Left forelimb (tissue), 1 donor: Measurements from ENCODE around the gene EIF5.

ENCODE experiments used
- DNase-seq: peaks from one replicate; pipeline ENCODE4 v3.0.0-alpha.2; 2018; ENCODE audit warnings: low spot score

EIF5 gene

DNA sequence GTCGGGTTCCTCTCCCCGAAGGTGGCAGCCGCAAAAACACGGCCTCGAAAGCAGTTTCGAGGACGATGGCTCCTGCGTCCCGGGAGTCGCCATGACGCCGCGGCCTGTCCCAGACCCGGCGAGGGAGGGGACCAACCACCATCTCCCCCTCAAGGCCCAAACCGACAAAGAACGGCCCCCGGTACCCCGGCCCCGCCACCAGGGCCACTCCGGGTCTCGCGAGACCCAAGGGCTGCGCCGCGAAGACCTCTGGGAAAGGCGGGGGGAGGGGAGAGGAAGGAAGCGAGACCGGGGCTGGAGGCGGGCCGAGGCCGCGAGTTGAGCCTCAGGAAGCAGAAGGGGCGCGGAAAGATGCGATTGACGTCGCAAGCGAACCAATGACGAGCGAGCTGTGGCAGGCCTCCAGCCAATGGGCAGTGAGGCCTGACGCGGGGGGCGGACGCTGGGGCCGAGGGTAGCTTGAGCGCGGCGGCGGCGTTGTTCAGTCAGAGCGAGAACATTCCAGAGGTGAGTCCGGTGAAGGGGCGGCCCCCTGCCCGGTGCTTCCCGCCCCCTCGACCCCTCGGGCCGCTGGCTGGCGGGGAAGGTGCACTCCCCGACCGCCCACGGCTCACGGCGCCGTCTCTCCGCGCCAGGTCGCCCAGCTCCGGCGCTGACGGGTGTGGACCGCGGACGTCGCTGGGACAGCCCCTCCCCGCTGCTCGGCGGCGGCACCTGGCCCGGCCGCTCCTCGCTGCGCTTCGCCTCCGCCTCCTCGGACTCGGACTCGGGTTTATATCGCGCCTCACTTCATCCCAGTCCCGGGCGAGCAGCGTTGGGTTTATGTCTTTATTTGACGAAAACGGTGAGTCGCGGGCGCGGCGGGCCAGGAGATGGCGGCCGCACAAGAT is at the start of gene EIF5:
EIF5 (plus strand) TSS at position 484 of the 890 bp plus-strand sequence. CDS start 1,624 bp downstream, outside the sequence.
- peak; percentile 100 for DNase-seq

DNA sequence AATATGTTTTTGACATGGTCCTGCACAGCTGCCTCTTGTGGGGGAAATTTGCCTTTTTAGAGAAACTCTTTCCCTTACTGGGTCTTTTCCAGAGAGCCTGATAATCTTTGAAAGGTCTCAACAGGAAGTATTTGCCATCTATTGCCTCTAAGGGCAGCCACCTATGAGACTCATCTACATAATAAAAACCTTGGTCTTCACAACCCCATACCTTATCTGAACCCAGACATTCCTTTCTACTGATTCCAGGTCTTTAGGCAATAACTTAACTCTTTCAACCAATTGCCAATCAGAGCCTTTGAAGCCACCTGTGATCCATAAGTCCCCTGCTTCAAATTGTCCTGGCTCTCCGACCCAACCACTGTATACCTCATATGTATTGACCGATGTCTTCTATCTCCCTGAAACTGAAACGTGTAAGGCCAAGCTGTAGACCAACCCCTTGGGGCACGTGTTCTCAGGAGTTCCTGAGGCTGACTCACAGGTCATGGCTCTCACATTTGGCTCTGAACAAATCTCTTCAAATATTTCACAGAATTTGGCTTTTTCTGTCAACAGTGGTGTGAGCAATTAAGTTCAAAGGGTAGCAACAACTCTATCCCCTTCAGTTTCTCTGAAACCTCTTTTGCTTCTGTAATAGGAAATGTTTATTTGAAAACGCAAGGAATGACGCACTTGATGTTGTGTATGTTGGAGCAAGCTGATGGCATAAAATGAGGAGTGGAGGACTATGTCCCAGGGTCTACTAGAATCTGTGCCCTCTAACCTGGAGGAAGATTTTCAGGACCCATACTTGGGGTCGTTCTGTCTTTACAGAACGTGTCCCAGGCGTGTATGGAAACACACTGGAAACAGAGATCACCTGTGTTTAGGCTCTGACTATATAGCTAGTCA is 49.2 kb upstream of the EIF5 start:
- DNase-seq: no peak

DNA sequence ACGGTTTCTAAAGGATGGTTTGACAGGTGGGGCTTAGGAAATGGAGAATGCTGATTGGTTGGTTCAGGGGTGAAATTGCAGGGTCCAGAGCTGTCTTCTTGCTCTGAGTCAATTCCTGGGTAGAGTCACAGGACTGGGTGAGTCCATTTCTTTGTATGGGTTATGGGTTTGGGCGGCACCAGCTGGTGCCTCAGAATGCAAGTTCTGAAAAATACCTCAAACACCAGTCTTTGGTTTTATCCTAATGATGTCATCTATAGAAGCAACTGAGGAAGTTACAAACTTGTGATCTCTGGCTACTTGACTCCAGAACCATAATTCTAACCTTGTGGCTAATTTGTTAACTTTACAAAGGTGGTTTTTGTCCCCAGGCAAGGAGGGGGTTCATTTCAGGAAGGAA is 47.6 kb upstream of the EIF5 start:
- DNase-seq: no peak

DNA sequence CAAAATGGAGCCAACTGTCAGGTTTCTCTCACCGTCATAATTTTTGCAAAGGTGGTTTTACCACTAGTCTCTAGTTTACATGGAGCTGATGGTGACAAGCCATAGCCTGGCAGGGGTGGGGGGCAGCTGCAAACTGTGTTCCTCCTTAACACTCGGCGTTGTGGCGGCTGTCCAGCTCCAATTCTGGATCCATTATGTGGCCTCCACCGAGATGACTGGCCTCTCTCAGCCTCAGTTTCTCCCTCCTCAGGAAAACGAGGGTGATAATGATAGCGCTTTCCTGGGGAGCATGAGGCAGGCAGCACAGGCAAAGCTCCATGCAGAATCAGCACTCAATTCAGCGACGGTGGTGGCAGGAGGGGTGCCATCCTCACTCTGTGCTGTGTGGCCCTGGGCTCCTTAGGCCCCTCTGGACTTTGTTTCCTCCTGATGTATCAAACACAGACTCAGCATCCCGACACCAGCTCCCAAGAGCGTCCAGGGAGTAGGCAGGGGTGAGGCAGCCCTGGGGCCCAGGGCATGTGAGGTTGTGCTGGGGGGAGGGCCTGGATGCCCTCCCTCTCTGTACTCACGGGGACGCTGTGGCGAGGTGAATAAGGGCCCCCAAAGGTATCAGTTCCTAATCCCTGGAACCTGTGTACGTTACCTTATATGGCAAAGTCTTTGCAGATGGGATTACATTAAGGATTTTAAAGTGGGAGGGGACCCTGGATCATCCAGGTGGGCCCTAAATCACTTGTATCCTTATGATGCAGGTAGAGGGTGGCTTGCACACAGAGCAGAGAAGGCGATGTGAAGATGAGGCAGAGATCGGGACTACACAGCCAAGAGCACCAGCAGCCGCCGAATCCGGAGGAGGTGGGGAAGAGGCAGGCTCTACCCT is 46.8 kb upstream of the EIF5 start:
- no peak for DNase-seq

DNA sequence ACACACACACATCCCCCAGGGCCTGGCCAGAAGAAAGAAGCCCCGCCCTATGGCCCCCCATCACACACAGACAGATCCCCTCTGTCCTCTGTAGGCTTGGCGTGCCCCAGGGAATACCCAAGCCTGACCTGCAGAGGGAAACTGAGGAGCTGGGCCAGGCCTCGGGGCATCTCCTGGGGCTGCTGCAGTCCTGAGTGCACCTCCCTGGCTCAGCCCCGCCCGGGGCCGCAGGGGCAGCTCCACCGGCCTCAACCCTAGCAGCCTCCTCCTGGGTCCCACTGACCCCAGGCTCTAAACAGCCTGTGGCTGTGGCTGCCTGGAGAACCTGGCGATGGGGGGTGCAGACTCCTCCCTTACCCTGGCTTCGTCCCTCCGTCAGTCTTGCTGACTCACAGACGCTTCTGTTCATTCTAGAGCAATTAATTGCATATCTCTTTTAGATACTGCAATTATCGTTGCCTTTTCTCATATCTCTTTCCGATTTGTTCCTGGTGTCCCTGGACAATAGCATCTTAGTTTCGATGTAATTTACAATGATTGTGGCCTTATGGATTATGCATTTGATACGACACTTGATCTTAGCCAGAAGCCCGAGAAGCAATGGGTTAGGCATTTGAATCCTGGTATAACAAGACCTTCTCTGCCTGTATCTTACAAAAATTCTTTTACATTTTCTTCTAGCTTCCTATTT is 45.8 kb upstream of the EIF5 start:
- DNase-seq: no peak

DNA sequence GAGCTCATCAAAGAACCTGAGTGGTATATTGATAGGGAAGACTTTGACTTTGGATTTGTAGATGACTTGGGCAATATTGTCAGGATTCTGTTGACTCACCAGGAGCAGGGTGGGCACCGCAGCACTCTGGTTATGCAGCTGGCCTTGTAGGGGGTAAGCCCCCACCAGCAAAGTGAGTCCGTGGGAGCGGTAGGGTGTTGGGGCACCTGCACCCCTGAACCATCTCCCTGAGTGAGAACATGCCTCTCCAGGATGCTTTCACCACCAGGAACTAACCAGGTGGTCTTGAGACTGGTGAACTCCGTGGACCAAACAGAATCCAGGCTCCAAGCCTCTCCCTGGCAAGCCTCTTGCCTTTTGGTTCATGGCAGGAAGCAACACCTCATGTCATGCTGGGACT is 44.0 kb upstream of the EIF5 start:
- no peak for DNase-seq

DNA sequence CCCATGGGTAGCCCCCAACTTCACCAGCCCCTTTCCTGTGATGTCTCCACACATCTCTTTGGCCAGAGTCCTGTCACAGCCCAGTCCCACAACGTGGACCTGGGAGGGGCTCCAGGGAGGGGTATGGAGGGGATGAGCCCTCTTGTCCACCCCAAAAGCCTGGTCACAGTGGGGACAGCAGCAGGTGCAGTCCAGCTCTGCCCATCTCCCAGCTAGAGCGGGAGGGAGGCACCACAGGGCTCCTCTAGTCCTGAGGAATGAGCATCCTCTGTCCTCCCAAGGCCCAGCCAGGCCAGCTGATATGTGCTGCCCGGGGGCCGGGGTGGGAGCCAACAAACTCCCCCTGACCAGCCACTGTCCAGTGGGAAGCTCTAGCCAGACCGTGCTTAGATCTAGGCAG is 43.5 kb upstream of the EIF5 start:
- DNase-seq: no peak

DNA sequence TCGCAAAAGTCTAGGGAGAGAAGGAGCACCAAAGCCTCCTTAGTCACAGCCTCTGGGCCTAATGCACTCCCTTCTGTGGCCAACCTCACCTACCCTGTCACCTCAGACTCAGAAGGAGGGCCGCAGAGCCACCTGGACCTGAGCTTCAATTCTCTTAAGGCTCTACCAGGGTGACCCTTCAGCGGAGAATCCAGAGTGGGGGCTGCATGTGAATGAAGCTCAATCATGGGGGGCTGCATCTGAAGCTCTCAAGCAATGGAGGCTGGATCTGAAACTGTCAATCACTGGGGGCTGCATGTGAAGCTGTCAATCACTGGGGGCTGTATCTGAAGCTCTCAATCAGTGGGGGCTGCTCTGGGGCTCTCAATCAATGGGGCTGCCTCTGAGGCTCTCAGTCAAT is 43.1 kb upstream of the EIF5 start:
- DNase-seq: no peak

DNA sequence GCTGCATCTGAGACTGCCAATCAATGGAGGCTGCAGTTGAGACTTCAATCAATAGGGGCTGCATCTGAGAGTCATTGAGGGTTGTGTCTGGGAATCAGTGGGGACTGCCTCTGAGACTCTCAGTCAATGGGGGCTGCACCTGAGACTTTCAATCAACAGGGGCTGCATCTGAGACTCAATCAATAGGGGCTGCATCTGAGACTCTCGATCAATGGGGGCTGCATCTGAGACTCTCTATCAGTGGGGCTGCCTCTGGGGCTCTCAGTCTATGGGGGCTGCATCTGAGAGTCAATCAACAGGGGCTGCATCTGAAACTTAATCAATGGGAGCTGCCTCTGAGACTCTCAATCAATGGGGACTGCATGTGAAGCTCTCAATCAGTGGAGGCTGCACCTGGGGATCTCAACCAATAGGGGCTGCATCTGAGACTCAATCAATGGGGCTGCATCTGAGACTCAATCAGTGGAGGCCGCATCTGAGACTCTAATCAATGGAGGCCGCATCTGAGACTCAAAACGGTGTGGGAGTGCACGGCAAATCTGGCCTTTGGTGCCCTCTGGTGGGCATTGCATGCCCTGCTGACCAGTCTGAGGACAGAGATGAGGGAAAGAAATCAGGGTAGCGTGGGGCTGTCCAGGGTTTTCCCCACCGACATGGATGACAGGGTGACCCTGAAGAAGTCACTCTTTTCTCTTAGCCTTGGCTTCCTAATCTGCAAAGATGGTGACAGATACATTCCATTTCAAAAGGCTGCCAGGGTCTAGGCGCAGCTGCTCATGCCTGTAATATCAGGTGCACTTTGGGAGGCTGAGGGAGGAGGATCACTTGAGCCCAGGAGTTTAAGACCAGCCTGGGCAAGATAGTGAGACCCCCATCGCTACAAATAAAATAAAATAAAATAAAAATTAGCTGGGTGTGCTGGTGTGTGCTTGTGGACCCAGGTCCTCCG is 41.3 kb upstream of the EIF5 start:
- DNase-seq: peak; percentile 84

DNA sequence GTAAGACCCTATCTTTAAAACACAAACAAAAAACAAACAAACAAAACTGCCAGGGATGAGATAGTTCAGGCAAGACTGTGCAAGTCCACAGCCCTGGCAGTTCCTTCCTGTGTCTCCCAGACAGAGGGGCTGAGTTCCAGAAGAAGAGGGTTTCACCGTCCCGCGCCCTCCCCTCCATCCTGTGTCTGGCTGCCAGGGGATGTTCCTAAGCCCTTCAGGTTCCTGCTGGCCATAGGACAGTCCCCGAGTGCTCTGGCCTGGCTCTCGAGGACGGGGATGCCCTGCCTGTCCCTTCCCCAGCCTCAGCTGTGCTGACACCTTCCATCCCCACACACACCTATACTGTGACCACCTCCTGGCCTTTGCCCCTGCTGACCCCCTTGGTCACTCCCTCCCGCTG is 40.6 kb upstream of the EIF5 start:
- DNase-seq: no peak

DNA sequence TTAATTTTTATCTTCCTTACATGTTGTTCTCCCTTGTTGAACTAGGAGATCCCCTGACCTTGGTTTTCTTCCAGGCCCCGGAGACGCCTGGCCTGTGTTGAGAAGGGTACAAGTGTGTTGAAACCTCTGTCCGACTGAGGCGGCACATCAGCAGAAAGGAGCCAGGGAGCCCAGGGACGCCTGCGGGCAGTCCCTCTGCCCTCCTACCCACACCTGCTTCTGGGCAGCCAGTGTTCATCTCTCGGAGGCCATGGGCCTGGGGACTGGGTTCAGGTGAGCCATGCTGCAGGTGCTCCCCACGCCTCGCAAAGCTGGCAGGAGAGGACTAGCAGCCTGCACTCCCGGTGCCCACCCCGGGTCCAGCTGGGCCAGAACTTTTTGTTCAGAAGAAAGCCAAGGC is 39.9 kb upstream of the EIF5 start:
- no peak for DNase-seq

DNA sequence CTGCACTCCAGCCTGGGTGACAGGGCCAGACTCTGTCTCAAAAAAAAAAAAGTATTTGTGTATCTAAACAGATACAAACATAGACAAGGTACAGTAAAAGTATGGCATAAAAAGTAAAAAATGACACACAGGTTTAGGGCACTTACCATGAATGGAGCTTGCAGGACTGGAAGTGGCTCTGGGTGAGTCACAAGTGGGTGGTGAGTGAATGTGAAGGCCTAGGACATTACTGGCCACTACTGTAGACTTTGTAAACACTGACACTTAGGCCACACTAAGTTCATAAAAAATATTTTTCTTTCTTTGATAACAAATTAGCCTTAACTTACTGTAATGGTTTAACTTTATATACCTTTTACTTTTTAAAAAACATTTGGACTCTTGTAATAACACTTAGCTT is 38.0 kb upstream of the EIF5 start:
- DNase-seq: no peak

DNA sequence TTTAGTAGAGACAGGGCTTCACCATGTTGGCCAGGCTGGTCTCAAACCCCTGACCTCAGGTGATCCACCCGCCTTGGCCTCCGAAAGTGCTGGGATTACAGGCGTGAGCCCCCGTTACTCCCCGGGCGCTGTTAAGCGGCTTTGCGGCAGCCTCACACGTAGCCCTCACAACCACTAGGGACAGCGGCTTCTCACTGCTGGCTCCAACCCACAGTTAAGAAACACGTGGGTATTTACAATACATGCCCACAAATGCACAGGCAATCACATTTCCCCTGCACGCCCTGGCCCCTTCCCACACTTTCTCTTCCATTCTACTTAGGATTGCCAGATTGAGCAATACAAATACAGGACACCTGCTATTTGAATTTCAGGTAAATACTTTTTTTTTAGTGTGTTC is 37.0 kb upstream of the EIF5 start:
- DNase-seq: no peak

DNA sequence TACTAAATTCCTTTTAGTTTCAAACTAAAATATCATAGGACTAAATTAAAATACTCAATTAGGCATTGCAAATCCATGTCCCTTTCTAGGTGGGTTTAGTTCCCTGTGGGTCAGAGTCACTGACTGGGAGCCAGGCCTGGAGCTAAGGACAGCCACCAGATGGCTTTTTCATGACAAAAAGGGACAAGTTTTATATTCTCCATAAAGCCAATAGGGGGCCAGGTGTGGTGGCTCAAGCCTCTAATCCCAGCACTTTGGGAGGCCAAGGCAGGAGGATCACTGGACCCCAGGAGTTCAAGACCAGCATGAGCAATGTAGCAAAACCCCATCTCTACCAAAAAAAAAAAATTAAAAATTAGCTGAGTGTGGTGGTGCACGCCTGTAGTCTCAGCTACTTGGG is 35.4 kb upstream of the EIF5 start:
- DNase-seq: peak; percentile 11

DNA sequence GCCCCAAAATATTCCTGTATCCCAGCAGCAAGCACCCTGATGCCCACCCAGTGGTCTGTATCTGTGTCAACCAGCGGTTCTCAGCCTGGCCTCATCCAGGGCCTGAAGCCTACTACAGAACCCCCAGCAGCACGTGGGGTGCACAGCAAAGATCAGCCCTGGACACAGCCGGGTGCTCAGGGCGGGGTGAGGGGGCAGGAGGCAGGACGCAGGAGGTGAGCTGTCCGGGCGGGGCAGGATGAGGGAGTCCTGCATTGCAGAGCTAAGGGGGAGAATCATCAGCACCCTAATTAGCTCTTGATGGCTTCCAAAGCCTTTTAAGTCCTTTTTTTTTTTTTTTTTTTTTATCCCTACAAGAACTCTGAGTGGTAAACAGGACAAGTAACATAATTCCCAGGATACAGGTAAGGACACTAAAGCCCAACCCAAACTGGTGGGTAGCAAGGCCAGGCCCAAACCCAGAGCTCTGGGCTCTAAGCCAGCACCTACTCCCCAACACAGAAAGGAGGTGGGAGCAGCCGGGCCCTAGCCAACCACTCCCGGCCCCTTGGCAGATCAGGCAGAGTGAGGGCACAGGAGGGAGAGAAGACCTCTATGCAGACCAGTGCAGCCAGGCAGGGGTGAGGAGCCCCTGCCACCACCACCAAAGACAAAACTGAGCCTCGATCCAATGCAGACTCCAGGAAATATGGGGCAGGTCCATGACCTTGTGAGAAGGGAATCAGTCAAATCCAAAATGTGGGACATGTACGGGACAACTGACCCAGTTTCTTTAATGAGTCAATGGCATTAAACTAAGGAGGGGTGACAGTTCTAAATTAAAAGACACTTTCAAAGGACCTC is 32.3 kb upstream of the EIF5 start:
- no peak for DNase-seq

DNA sequence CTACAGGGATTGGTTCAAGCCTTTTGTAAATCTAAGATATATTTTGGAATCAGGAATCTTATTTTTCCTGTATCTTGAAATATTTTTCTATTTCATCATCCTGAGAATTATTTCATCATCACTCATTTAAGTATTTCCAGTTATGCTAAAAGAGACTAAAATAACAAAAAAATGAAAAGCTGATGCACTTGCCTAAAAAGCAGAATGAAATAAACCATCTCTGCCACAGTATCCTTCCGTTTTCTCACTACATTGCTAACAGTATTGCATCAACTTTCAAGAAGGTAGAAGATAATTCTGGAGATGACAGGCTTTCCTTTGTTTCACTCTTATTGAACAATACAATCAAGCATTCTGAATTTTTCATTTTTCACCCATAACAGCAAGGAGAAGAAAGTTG is 31.1 kb upstream of the EIF5 start:
- no peak for DNase-seq

DNA sequence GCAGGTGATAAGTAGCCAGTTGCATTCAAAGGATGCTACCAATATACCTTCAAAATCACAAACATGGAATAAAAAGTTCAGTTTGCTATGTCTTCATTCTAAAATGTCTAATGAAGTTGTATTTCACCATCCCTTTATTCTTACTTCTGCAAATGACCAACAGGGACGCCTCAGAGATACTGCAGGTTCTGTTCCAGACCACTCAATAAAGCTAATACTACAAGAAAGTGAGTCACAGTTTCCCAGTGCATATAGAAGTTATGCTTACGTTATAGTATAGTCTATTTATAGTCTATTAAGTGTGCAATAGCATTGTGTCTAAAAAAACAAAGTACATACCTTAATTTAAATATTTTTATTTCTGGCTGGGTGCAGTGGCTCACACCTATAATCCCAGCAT is 29.3 kb upstream of the EIF5 start:
- DNase-seq: no peak

DNA sequence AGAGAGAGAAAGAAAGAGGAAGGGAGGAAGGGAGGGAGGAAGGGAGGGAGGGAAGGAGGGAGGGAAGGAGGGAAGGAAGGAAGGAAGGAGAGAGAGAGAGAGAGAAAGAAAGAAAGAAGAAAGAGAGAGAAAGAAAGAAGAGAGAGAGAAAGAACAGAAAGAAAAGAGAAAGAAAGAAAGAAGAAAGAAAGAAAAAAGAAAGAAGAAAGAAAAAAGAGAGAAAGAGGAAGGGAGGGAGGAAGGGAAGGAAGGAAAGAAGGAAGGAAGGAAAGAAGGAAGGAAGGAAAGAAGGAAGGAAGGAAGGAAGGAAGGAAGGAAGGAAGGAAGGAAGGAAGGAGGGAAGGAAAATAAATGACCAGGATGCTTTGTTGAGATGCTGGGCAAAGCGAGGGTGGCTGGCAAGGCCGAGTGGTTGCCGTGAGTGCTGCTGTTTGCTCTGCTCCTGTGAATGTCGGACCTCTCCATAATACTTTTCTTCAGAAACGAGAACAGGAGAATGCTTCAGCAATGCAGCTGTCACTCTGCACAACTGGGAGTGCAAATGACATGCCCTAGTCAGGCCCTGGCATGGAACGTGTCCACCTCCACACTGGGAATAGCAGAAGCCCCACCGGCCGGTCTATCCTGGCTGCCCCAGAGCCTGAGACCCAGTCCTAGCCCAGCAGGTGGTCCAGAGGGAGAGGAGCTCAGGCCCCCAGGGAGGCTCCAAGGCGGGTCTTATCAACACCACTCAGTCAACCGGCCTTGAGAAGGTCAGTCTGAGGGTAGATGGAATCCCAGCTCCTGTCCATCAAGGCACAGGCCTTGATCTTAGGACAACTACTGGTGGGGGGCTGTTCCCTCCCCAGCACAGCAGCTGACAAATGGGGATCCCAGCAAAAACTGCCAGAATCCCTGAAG is 25.1 kb upstream of the EIF5 start:
- DNase-seq: no peak
